UCSD-AML1 (cell line): ENCODE results near the gene ZFPM1.

Experiments used
- DNase-seq: peaks from one replicate; lab custom pipeline; 2025; ENCODE audit not compliant: unreplicated experiment; lab: John Stamatoyannopoulos, UW

ZFPM1 gene

DNA sequence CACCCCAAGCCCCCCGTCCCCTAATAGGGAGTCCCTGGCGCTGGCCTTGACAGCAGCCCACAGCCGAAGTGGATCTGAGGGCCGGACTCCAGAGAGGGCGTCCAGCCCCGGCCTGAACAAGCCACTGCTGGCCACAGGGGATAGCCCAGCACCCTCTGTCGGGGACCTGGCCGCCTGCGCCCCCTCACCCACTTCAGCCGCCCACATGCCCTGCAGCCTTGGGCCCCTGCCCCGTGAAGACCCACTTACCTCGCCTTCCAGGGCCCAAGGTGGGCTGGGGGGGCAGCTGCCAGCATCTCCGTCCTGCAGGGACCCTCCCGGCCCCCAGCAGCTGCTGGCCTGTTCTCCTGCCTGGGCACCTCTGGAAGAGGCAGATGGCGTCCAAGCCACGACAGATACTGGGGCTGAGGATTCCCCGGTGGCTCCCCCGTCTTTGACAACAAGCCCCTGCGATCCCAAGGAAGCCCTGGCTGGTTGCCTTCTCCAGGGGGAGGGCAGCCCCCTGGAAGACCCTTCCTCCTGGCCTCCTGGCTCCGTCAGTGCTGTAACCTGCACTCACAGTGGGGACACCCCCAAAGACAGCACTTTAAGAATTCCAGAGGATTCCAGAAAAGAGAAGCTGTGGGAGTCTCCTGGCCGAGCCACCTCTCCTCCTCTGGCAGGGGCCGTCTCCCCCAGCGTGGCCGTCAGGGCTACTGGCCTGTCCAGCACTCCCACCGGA, 19.3 kb upstream of the ZFPM1 start:
- no peak for DNase-seq

DNA sequence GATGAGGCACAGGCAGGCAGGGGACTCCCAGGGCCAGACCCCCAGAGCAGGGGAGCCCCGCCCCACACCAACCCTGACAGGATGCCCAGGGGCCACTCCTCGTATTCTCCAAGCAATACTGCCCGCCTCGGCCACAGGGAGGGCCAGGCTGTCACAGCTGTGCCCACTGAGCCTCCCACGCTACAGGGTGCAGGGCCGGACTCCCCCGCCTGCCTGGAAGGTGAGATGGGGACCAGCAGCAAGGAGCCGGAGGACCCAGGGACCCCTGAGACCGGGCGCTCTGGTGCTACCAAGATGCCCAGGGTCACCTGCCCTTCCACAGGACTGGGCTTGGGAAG, 18.8 kb upstream of the ZFPM1 start:
- DNase-seq = no peak

DNA sequence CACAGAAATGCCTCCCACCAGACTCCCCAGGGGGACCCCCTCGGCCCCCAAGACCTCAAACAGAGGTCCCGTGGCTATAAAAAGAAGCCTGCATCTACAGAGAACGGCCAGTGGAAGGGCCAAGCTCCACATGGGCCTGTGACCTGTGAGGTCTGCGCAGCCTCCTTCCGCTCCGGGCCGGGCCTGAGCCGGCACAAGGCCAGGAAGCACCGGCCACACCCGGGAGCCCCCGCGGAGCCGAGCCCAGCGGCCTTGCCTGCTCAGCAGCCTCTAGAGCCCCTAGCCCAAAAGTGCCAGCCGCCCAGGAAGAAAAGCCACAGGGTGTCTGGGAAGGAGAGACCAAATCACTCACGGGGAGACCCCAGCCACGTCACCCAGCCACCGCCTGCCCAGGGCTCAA, 18.3 kb upstream of the ZFPM1 start:
- no peak for DNase-seq

DNA sequence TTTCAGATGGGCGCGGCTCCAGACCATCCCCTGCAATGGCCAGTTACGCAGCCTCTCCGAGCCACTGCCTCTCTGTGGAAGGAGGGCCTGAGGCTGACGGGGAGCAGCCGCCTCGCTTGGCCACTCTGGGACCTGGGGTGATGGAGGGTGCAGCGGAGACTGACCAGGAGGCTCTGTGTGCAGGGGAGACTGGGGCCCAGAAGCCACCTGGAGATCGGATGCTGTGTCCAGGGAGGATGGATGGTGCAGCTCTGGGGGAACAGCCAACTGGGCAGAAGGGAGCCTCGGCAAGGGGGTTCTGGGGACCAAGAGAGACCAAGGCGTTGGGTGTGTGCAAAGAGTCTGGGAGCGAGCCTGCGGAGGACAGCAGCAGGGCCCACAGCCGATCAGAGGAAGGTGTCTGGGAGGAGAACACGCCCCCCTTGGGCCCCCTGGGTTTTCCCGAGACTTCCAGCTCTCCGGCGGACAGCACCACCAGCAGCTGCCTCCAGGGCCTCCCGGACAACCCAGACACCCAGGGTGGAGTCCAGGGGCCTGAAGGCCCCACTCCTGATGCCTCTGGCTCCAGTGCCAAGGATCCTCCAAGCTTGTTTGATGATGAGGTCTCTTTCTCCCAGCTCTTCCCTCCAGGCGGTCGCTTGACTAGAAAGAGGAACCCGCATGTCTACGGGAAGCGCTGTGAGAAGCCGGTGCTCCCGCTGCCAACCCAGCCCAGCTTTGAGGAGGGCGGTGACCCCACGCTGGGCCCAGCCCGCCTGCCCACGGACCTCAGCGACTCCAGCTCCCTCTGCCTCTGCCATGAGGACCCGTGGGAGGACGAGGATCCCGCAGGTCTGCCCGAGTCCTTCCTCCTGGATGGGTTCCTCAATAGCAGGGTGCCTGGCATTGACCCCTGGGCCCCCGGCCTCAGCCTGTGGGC, 17.4 kb upstream of the ZFPM1 start:
- no peak for DNase-seq

DNA sequence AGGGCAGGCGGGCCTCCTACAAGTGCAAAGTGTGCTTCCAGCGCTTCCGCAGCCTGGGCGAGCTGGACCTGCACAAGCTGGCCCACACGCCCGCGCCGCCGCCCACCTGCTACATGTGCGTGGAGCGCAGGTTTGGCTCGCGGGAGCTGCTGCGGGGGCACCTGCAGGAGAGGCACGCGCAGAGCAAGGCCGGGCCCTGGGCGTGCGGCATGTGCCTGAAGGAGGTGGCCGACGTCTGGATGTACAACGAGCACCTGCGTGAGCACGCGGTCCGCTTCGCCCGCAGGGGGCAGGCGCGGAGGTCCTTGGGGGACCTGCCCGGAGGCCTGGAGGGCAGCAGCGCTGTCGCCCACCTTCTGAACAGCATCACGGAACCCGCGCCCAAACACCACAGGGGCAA, 16.3 kb upstream of the ZFPM1 start:
- DNase-seq = no peak

DNA sequence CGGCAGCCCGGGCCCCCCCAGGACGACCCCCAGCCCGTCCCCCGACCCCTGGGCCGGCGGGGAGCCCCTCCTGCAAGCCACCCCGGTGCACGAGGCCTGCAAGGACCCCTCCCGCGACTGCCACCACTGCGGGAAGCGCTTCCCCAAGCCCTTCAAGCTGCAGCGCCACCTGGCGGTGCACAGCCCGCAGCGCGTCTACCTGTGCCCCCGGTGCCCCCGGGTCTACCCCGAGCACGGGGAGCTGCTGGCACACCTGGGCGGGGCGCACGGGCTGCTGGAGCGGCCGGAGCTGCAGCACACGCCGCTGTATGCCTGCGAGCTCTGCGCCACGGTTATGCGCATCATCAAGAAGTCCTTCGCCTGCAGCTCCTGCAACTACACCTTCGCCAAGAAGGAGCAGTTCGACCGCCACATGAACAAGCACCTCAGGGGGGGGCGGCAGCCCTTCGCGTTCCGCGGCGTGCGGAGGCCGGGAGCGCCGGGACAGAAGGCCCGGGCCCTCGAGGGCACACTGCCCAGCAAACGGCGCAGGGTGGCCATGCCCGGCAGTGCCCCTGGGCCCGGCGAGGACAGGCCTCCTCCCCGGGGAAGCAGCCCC, 15.6 kb upstream of the ZFPM1 start:
- DNase-seq = peak; percentile 52

DNA sequence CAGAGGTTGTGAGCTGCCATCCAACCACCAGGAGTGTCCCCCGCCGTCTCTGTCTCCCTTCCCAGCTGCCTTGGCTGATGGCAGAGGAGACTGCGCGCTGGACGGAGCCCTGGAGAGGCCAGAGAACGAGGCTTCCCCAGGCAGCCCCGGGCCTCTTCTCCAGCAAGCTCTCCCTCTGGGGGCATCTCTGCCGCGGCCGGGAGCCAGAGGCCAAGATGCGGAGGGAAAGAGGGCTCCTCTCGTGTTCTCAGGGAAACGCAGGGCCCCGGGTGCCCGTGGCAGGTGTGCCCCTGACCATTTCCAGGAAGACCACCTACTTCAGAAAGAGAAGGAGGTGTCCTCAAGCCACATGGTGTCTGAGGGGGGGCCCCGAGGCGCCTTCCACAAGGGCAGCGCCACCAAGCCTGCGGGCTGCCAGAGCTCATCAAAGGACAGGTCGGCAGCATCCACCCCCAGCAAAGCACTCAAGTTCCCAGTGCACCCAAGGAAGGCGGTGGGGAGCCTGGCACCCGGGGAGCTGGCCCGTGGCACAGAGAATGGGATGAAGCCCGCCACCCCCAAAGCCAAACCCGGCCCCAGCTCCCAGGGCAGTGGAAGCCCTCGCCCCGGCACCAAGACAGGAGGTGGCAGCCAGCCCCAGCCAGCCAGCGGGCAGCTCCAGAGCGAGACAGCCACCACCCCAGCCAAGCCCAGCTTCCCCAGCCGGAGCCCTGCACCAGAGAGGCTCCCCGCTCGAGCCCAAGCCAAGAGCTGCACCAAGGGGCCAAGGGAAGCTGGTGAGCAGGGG, 14.8 kb upstream of the ZFPM1 start:
- DNase-seq = no peak

DNA sequence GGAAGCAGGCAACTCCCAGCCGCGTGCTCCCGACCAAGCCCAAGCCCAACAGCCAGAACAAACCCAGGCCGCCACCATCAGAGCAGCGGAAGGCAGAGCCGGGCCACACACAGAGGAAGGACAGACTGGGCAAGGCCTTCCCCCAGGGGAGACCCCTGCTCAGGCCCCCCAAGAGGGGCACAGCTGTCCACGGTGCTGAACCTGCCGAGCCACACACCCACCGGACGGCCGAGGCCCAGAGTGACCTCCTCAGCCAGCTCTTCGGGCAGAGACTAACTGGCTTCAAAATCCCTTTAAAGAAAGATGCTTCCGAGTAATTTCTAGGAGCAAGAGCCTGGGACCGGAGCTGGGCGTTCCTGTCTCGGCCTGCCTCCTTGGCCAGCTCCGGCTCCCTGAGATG, 14.1 kb upstream of the ZFPM1 start:
- DNase-seq = no peak

DNA sequence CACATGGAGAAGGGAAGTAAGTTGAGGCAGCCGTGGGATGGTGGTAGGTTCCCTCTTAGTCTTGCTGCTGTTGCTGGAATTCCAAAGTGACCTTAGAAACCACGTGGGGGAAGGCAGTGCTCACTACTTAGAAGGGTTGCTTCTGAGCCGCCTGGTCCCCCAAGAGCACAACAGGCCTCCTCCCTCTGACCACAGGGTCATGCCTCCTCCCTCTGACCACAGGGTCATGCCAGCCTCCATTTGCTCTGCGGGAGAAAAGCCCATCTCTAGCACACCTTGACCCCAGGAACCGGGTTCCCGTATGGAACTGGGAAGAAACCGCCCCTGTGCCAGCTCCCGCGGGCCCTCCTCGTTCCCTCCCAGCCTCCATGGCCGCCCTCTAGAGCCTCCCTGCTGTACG, 13.4 kb upstream of the ZFPM1 start:
- no peak for DNase-seq

DNA sequence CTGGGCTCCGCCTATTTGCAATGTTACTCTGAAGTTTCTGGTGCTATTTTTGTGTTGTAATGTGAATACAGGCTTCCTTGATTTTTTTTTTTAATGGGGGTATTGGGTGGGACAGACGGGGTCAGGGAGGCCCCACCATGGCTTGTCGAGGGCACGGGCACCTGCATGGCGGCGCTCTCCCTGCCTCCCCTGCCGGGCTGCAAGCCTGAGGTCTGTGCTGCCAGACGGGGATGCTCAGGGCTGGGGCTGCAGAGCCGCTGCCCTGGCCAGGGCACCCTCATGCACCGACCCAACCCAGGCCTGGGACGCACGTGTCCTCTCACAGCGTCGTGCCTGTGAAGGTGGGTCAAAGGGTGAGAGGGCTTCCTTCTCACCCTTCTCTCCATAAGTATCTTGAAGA, 13.0 kb upstream of the ZFPM1 start:
- DNase-seq = no peak

DNA sequence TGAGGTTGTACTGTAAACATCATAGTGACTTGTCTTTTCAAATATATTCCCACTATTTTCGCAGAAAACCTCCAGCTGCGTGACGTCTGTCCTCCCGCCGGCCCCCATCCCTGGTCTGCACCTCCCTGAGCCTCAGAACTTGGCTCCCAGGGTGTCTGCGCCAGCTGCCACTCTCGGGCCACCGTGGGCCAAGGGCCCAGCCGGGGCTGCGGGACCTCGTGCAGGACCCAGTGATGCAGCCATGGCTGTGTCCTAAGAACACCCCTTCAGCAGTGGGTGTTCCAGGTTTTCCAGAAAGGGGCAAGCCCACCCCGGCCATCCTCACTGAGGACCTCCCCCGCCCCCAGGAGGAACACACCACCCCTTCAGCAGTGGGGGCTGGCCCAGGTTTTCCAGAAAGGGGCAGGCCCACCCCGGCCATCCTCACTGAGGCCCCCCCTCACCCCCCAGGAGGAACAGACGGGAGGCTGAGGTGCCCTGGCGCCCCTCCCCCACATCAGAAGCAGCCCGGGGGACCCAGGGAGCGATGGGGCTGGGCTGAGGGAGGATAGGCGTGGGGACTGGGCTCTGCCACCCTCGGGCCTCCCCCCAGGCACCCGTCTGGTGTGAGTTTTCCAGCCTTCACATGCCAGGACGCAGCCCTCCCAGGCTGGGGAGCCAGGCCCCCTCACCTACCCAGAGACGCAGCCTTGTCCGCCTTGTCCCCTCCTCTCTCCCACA, 12.2 kb upstream of the ZFPM1 start:
- DNase-seq = no peak

DNA sequence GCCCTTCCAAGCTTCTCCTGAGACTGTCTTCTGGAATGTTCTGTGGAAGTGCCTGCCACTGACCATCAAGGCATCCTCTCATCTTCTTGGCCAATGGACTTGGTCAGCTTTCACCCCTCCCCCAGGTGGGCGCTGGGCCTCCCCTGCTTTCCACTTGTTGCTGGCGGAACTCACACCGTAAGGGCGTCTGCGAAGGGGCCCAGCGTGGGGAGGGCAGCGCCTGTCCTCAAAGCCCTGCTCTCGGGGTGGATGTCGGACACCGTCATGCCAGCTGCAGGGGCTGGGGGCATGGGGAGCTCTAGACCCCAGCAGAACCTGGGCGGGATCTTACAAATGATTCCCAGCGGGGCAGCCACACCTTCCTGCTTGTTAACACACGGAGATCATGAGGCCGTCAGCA, 11.6 kb upstream of the ZFPM1 start:
- DNase-seq = no peak

DNA sequence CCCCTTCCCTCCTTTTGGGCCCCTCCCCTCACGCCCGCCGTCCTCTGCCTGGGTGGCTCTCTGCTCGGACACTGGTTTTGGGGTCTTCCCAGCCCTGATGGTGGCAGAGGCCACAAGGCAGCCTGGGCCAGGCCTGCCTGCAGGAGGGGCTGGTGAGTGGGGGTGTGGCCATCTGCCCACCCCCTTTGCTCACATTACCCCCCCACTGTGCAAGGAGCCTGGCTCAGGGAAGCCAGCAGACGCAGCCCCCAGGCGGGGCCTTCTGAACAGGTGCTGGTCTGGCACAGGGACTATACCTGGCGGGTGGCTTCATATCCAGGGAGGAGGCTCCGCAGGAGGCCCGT, 10.7 kb upstream of the ZFPM1 start:
- no peak for DNase-seq

DNA sequence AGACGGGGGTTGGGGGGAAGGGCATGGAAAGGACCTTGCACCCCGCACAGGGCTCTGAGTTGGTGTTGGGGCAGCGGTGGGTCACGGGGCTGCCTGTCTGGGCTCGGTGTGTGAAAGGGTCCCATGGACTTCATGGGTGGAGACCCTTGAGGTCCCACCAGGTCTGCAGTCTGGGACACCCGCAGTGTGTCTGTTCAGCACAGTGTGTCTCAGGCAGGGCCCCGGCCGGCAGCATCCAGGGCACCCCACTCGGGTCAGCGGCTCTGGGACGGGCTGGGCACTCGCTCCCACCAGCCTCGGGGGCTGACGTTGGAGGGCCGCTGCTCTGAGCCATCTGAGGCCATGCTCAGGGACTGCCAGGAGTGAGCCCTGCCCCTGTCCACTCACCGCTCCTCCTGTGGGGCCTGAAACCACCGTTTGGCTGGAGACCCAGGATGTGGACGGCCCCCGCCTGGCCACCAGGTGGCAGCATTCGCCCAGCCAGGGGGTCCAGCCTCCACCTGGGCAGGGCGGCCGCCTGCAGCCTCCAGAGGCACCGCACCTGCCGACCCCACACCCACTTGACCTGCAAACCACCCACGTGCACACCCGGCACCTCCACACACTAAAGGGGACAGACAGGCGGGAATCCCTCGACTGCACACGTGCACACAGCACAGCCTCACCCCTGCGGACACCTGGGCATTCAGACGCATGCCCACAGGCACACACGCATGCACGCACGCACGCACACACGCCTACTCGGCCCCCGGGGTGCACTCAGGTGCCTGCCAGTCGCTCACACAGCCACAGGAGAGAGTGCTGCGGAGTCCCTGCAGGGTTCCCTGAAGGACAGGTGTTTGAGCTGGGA, 10.1 kb upstream of the ZFPM1 start:
- DNase-seq = peak; percentile 76

DNA sequence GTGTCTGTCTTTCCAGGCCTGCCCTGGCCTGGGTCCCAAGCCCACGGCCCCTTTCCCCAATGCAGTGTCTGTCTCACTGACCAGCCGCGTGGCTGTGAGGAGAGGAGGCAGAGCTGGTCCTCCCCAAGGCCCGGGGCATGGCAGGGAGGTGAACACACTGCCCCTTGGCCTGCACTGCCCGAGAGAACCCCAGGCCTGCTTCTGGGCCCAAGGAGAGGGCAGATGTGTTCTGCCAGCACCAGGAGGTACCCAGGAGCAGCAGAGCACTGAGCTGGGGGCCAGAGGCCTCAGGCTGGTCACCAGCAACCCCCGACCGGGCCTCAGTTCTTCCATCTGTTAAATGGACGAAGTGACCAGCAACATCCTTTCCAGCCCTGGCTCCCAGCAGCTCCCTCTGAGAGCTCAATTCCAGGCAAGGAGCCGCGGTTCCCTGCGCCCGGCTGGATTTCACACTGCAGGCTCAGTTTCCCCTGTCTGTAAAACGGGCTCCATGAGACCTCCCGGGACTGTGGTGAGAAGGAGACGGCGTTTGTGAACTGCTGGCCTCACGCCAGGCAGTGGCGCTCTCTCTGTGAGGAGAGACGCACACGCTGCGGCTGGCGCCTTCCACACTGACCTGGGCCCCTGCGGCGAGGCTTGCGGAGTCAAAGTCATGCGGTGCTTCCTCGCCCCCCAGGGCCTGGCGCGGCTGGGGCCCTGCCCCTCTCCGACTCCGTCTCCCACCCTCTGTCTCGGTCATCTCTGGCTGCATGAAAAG, 8.1 kb upstream of the ZFPM1 start:
- DNase-seq = no peak

DNA sequence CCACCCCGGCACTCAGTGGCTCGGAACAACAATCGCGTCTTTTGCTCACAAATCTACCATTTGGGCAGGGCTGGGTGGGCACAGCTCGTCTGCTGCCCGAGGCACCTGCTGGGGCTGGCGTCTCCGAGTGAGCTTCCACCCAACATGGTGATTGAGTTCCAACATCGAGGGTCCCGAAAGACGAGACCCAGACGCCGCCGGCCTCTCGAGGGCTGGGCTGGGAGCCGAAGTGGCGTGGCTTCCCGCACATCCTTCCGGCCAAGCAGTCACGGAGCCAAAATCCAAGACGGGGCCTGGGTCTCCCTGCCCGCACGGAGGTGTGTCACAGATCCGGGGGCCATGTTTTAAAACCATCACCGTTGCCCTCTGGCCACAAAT, 7.5 kb upstream of the ZFPM1 start:
- no peak for DNase-seq

DNA sequence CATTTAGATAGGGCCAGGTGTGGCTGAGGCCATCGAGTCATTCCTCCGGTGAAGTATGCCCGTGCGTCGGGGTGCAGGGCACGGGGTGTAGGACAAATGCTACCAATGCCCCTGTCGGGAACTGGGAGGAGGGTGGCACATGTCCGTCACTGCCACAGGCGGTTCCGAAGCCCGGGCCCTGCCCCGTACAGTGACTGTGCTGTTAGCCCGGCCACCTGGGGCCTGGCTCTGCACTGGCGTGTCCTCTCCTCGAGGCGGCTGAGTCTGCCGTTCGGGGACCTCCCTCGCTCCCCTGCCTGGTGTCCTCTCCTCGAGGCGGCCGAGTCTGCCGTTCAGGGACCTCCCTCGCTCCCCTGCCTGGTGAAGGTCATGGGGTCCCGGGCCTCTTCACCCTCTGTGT, 7.0 kb upstream of the ZFPM1 start:
- DNase-seq = no peak

DNA sequence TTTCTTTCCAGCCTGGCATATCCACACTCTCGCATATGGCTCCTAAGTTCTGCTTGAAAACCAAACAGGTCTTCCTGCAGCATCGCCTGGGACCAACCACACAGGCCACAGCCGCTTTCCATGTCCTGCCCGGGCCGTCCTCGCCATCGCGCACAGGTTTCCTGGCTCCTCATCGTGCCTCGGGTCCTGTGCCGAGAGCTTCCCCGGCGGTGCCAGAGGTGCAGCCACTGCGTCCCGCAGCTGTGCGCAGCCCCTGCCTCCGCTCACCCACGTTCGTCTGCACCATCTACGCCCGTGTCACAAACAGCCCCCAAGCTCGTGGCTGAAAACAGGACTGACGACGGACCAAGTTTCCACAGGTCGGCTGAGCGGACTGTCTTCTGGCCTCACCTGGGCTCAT, 6.3 kb upstream of the ZFPM1 start:
- DNase-seq = no peak

DNA sequence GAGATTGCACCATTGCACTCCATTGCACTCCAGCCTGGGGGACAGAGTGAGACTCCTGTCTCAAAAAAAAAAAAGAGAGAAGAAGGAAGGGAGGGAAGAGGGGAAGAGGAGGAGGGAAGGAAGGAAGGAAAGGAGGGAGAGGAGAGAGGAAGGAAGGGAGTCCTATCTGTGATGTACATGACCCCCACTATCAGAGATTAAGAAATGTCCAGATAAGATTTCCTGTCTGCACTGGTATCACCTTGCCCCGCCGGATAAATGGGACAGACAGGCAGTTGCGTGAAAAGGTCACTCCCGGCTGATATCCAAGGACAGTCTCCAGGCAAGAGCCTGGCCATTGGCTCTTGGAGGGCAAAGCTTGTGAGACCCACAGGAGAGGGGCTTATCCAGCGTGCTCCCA, 5.2 kb upstream of the ZFPM1 start:
- no peak for DNase-seq
